Stimulated activated CD4-positive, alpha-beta T cell treated with anti-CD3 and anti-CD28 coated beads, Interleukin-15, amount 100 ng/mL, for 1 hour (primary cell): ENCODE data around the gene UGT2A2.

Experiments
- DNase-seq, 2 donors: peaks; one replicate each; pipeline ENCODE4 v3.0.0-alpha.2; 2020; ENCODE audit warnings: low read depth in 1 of 2, low spot score in 1 of 2

The UGT2A2 gene

GRCh38 chr4:69576251-69576877 lies 63.1 kb downstream of the UGT2A2 start:
- DNase-seq: no peak

GRCh38 chr4:69568787-69569186 lies 70.7 kb downstream of the UGT2A2 start:
- no peak for DNase-seq

GRCh38 chr4:69563424-69563823 lies 76.0 kb downstream of the UGT2A2 start:
- DNase-seq: no peak

GRCh38 chr4:69549651-69550050 lies 89.8 kb downstream of the UGT2A2 start:
- no peak for DNase-seq

- DNase-seq: no peak
Measured at GRCh38 chr4:69546134-69546765, 93.2 kb downstream of the UGT2A2 start.
